Measurements from ENCODE around the gene ADAM11.

GRCh38 chr17:44828919-44829522 lies 70.2 kb downstream of the ADAM11 start:
- TF ChIP-seq CTCF (IDR thresholded peaks at IDR 0.05) (no peak), REST (IDR thresholded peaks at IDR 0.05) (no peak), EP300 (IDR thresholded peaks at IDR 0.05) (no peak), BHLHE40 (IDR thresholded peaks at IDR 0.05; ENCODE audit: low read depth, low read length) (no peak), USF2 (IDR thresholded peaks at IDR 0.05) (no peak)

Data from A549 (cell line).